Neural progenitor cell (in vitro differentiated cells): ENCODE results near the gene EXOG.

Source experiments
- EZH2 ChIP-seq: fragments of 200-600 bp; sonication (generic); IDR thresholded peaks from 2 replicates; pipeline ENCODE4 v1.6.1; 2017; ENCODE audit warnings: antibody characterized with exemption, mild to moderate bottlenecking, moderate library complexity
- EZH2phosphoT487 ChIP-seq: fragments of 200-600 bp; sonication (generic); IDR thresholded peaks from 2 replicates; pipeline ENCODE4 v1.6.1; 2017; ENCODE audit warnings: antibody characterized with exemption
- TF ChIP-seq, protein P1 (sequence below): fragments of 200-600 bp; sonication (generic); IDR thresholded peaks from 2 replicates; pipeline ENCODE4 v1.5.1; 2017; ENCODE audit warnings: antibody characterized with exemption, mild to moderate bottlenecking

DNA sequence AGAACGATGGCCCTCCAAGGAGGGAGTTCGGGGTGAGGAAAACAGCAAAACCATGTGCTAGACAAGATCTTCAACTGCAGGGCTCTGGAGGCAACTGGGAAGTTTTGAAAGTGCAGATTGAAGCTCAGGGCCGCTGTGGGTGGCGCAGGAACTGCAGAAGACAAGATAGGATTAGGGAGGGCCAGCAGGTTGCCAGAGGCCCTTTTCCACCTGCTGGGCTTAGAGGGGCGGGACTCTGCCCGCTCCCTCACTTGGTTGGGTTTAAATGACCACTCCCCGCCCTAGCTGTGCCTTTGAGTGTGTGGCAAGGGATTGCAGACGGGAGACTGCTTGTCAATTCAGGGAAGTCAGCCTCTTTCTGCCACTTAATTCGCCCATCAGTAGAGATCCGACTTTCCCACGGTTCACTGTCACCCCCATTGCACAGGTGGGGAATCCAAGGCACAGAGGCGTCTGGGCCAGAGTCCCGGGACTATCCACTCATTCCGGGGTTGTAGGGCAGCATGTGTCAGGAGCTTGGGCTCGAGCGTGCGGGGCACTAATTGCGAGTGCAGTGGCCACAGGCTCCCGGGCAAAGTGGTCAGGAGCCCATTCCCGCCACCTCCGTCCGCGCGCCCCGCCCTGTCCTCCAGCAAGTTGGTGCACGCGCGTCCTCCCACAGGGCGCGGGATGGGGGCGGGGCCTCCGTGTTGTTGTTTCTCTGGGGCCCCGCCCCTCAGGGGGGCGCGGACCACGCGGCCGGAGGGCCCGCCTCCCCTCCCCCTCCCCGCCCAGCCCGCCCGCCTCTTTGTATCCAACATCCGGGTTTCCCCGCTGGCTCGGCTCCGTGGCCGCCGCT, 42.8 kb upstream of the EXOG start, which contains the start of gene ACVR2B:
- TF ChIP-seq EZH2phosphoT487 (no peak), EZH2 (no peak)
- TF ChIP-seq, protein P1, sequence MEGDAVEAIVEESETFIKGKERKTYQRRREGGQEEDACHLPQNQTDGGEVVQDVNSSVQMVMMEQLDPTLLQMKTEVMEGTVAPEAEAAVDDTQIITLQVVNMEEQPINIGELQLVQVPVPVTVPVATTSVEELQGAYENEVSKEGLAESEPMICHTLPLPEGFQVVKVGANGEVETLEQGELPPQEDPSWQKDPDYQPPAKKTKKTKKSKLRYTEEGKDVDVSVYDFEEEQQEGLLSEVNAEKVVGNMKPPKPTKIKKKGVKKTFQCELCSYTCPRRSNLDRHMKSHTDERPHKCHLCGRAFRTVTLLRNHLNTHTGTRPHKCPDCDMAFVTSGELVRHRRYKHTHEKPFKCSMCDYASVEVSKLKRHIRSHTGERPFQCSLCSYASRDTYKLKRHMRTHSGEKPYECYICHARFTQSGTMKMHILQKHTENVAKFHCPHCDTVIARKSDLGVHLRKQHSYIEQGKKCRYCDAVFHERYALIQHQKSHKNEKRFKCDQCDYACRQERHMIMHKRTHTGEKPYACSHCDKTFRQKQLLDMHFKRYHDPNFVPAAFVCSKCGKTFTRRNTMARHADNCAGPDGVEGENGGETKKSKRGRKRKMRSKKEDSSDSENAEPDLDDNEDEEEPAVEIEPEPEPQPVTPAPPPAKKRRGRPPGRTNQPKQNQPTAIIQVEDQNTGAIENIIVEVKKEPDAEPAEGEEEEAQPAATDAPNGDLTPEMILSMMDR = no peak
